Esophagus muscularis mucosa (tissue), 4 donors: ENCODE data around the gene DDX39A.

Source experiments
- CTCF ChIP-seq, 3 experiments: fragments of 200-600 bp in 2 of 3; fragments of 450-650 bp in 1 of 3; sonication (generic) in 2 of 3; IDR thresholded peaks; one replicate each; pipeline ENCODE4 v1.5.1; 2017 to 2019; ENCODE audit warnings: antibody characterized with exemption in 3 of 3, mild to moderate bottlenecking in 2 of 3, moderate library complexity in 1 of 3
- EP300 ChIP-seq: sonication (generic); formaldehyde crosslinking; IDR thresholded peaks from one replicate; pipeline ENCODE4 v1.6.1; 2017; ENCODE audit warnings: antibody characterized with exemption
- POLR2A ChIP-seq: fragments of 450-650 bp; IDR thresholded peaks from one replicate; pipeline ENCODE4 v1.6.1; 2017; ENCODE audit warnings: antibody characterized with exemption, moderate library complexity, mild to moderate bottlenecking, low read depth
- POLR2AphosphoS5 ChIP-seq, 2 donors: sonication (generic); formaldehyde crosslinking; IDR thresholded peaks; one replicate each; pipeline ENCODE4 v1.6.1; 2017; ENCODE audit warnings: antibody characterized with exemption in 2 of 2

- TF ChIP-seq POLR2AphosphoS5 (IDR thresholded peaks at IDR 0.05) (no peak), POLR2A (no peak), CTCF (IDR thresholded peaks at IDR 0.05) (no peak), EP300 (no peak)
These were observed 44.6 kb upstream of the DDX39A start for GRCh38 chr19:14463747-14464146.
